Stimulated activated CD4-positive, alpha-beta T cell treated with anti-CD3 and anti-CD28 coated beads, Interleukin-1b, Interleukin-23, amount 100 ng/mL, for 24 hours (primary cell): ENCODE results near the gene THNSL1.
A peak's percentile ranks its signal among the peaks of the same experiment; 100 is the strongest.
"Not testable (repeated sequence)": the region's sequence is repeated elsewhere in the genome, so short reads cannot be mapped to it uniquely, and the experiment has no call there.

ENCODE experiments used
- DNase-seq, 4 experiments: peaks; one replicate each; pipeline ENCODE4 v3.0.0-alpha.2; 2020; ENCODE audit warnings: low read depth in 4 of 4, low spot score in 1 of 4

THNSL1 gene, protein sequence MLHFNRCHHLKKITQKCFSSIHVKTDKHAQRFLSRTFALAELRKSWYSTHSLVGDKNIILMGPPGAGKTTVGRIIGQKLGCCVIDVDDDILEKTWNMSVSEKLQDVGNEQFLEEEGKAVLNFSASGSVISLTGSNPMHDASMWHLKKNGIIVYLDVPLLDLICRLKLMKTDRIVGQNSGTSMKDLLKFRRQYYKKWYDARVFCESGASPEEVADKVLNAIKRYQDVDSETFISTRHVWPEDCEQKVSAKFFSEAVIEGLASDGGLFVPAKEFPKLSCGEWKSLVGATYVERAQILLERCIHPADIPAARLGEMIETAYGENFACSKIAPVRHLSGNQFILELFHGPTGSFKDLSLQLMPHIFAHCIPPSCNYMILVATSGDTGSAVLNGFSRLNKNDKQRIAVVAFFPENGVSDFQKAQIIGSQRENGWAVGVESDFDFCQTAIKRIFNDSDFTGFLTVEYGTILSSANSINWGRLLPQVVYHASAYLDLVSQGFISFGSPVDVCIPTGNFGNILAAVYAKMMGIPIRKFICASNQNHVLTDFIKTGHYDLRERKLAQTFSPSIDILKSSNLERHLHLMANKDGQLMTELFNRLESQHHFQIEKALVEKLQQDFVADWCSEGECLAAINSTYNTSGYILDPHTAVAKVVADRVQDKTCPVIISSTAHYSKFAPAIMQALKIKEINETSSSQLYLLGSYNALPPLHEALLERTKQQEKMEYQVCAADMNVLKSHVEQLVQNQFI

GRCh38 chr10:25016376-25017153 lies at the start of gene THNSL1:
Gene THNSL1 (plus strand): TSS chr10:25016612. CDS start chr10:25023224, 6,612 bp downstream.
- DNase-seq, result peak; percentile 88 to 98 (median 92)

DNA sequence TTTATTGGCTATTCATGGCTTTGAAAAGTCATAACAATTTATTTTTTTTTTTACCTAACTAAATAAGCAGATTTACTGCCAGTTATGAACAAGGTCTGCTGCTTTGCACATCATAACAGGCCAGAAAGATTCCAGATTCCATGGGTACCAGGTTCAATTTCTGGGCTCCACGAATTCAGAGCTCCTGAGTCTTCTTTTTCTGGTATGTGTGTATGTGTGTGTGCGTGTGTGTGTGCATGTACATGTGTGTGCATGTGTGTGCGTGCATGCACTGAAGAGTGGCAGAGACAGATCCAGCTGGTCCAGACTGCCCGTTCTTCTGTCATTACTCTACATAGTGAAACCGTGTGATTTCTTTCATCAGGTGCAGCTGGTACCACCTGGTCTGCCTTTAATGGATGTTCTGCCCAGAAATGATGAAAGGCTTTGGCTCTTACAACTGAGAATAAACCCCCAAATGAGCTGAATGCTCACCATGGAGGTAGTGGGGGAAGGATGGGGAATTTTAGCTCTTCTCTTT lies 49.4 kb upstream of the THNSL1 start:
- DNase-seq, result no peak

GRCh38 chr10:24968349-24968748 lies 48.1 kb upstream of the THNSL1 start:
- no peak for DNase-seq

- DNase-seq, result not testable (repeated sequence)
Measured at GRCh38 chr10:24968951-24969350, 47.5 kb upstream of the THNSL1 start.

DNA sequence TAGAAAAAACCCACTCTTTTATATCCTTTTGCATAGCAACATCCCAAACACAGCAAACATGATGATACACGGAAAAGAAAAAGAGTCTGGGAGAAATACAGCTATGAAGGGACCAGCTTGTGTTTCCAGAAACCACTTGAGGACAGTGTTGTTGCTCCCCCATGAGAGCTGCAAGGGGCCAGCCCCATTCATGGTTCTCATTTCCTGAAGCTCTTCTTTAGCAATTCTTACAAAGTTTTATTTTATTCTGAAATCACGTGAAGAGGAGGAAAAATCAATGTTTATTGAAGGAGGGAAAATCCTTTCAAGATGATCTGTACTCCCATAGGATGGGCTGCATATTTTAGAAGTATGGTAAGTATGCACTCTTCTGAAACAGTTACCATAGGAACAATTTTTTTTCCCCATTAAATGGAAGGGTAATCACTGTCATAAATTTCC lies 46.6 kb upstream of the THNSL1 start:
- no peak for DNase-seq

- no peak for DNase-seq
Measured at GRCh38 chr10:24971374-24971773, 45.0 kb upstream of the THNSL1 start.

GRCh38 chr10:24973163-24973562 lies 43.2 kb upstream of the THNSL1 start:
- no peak for DNase-seq

- DNase-seq, result no peak
Measured at GRCh38 chr10:24974976-24975375, 41.4 kb upstream of the THNSL1 start.

GRCh38 chr10:24979685-24980084 lies 36.7 kb upstream of the THNSL1 start:
- DNase-seq, result no peak

DNA sequence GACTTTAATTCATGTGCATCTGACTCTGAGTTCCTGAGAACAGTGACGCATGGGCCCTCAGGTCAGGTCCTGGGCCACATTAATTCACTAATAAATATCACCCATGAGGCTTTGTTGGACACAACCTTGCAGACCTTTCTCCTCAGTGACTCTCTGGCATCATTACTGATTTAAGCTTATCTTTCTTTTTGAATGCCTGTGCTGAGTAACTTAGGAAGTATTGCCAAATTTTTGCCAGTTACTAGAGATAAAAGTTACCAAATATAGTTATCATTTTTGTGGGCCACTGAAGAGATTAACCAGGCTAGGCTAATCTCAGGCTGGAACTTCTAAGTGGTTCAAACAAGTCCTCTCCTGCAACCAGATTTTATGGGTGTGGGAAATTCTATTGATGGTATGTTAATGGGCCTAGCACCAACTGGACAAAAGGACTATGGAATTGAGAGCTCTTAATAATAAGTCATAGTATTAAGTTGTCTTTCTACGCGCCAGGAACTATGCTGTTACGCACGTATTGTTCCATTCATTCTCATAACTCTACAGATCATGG lies 35.2 kb upstream of the THNSL1 start:
- no peak for DNase-seq

GRCh38 chr10:24982319-24983112 lies 33.9 kb upstream of the THNSL1 start:
- no peak for DNase-seq

DNA sequence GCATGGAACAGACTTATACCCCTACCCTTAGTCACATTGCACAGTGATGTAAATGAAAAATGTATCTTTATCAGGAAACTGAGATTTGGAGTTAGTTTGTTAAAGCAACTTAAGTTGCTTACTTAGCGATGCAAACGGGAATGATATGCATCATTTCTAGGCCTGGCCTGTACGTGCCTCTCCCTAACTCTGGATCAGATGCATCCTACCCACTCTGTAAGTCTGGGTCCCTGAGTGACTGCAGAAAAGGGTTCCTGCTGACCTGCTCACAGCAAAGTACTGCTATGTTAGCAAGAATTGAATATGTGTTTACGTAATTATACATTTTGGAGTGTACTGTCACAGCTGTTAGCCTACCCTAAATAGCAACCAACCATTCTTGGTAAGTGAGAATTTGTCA lies 33.3 kb upstream of the THNSL1 start:
- DNase-seq, result no peak

GRCh38 chr10:24983946-24984345 lies 32.5 kb upstream of the THNSL1 start:
- DNase-seq, result no peak

DNA sequence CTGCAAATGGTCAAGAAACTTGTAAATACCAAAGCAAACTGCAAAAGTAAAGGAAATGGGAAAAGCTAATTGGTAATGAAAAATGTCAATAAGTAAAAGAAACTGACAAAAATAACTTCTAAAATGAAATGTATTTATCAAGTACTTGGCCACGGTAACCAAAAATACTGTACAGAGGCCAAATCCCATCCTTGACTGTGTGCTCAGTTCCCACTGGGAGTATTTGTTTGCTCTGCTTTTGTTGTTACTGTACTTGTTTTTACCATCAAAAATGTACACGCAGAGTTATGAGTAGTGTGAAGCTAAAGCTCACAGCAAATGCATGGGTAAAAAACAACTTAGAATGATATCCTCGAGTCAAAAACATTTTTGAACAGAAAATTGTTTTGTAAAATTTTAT lies 31.5 kb upstream of the THNSL1 start:
- no peak for DNase-seq

DNA sequence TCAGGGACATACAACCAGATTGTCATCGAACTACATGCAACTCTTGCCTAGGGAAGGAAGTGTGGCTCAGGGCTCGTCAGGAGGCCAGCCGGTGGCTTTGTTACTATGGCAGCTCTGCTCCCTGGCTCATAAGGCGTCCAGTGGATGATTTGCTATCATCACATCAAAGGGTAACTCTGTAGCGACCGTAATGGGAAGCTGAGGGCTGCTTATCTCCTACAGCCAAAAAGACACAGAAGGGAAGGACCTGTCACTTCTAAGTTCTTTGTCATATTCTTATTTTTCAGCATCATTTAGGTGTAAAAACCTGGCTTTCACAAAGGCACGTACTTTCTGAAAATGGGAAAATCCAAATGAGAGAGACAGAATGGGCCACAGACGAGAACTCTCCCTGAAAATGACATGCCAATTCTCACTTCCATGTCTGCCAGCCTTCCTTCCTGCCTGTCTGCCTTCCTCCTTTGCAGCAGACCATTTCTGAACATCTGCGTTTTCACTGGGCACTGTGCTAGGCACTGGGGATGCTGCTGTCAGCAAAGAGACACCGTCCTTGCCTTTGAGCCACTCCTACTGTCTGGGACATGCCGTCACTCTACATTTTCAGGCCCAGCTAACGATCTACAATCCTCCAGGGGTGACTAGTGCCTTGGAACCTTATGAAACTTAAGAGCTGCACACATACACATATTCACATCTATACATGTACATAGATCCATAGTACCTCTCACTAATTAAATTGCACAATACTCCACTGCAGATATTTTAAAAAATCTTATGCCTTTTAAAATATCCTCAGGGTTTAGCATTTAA lies 27.4 kb upstream of the THNSL1 start:
- no peak for DNase-seq

DNA sequence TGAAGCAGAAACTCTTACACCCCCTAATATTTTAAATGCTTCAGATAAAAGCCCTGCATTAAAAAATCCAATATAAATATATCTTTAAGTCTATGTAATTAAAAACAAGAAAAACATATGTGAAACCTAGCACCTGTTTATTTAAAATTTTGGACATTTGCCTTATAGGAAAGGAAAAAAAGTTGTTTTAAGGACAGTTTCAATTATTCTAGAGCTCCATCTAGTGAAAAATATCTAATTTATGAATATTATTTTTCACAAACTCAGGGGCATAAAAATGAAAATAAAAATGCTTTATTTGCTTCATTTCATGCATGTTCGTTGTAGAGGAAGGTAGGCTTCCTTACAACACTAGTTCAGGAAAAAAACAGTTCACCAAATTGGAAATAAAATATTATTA lies 26.5 kb upstream of the THNSL1 start:
- DNase-seq, result no peak

DNA sequence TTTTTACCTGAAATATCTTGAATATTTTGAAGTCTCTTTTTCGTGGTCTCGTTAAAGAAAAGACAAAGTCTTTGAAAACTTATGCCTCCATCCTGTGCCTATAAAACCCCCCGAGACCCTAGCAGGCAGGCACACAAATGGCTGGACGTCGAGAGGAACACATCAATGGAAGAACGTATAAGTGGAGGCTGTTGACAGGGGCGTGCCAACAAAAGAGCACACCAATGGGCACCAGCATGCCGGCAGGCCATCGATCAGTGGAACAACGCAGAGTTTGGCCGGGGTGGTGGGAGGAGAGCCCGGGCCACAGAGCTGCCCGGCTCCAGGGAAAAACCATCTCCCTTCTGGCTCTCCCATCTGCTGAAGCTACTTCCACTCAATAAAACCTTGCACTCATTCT lies 25.1 kb upstream of the THNSL1 start:
- DNase-seq, result no peak

DNA sequence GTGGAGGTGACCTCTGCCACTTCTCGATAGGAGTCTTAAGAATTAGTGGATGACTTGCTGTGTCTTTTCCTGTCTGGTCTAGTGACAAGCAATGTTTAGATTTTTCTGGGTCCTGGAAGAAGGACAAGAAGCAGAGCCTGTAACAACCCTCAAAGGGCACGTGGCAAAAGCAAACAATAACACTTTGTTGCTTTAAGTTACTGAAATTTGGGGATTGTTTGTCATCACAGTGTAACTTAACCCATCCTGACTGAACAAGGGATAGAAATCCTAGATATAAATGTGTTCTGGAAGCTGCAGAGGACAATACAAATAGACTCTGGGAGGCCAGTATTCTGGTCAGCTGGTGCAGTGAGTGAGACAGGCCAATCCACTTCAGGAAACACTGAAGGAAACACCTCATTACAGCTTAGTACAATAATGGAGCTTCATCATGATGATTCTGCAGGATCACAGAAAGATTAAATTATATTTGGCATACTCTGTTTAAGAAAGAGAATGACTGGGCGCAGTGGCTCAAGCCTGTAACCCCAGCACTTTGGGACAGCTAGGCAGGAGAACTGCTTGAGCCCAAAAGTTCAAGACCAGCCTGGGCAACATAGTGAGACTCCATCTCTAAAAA lies 23.8 kb upstream of the THNSL1 start:
- DNase-seq, result no peak
